HCT116 (cell line): ENCODE data around the gene CYP26B1. TPM values are rescaled to one million over a fixed set of nuclear protein-coding genes. Genes with fewer than 3 reads are reported as not detected.

Experiments
- ATAC-seq: fragments of 200-7000 bp; cut with Tn5 transposase; 2 replicates; pipeline ENCODE4 v1.9.1; 2020; ENCODE audit warnings: mild to moderate bottlenecking, moderate library complexity
- BruUV-seq: library from RNA; stranded (reverse); fragments of 400-500 nt; replicated peaks from 2 replicates; lab custom pipeline; 2021; lab: Mats Ljungman, UMichigan
- CTCF ChIA-PET: fragments of 300-600 bp; sonication (Branson Sonifier 250); formaldehyde crosslinking; loops from one replicate; lab custom pipeline; 2021; ENCODE audit warnings: antibody characterized with exemption; lab: Charles Lee
- POLR2A ChIA-PET: fragments of 300-600, 350-600 bp; sonication (Branson Sonifier 250); formaldehyde crosslinking; loops from one replicate; lab custom pipeline; 2021; ENCODE audit warnings: antibody characterized with exemption; lab: Charles Lee
- RAD21 ChIA-PET, 2 experiments: fragments of 300-600 bp; sonication (Branson Sonifier 250); formaldehyde crosslinking; loops; one replicate each; lab custom pipeline; 2023; ENCODE audit warnings: low total read pairs in 2 of 2; ENCODE audit not compliant: uncharacterized antibody in 2 of 2, unreplicated experiment in 2 of 2, low non-redundant PET in 1 of 2; lab: Charles Lee
- DNase-seq: peaks from one replicate; pipeline ENCODE4 v3.0.0-alpha.2; 2010; ENCODE audit warnings: low read depth, low spot score
- H2AFZ ChIP-seq: fragments of 200-600 bp; shearing (Covaris generic), sonication (generic); 2 replicates; pipeline ENCODE4 v1.6.1; 2017; ENCODE audit warnings: low read depth, mixed run types, mixed read lengths, antibody characterized with exemption, low read length; ENCODE audit not compliant: poor library complexity, severe bottlenecking
- H3K27ac ChIP-seq: 2 replicates; pipeline ENCODE4 v1.5.1; 2012; ENCODE audit warnings: low read depth, low read length
- H3K27me3 ChIP-seq: fragments of 200-600 bp; sonication (generic); 2 replicates; pipeline ENCODE4 v1.6.1; 2016; ENCODE audit warnings: mixed run types, low read length, mixed read lengths; ENCODE audit not compliant: insufficient read depth
- H3K36me3 ChIP-seq, 2 experiments: fragments of 200-500 bp in 1 of 2; fragments of 200-600 bp in 1 of 2; sonication (Bioruptor generic) in 1 of 2; sonication (generic) in 1 of 2; 2 replicates each; pipeline versions ENCODE4 v1.5.1 to v1.6.1; 2014 to 2016; ENCODE audit warnings: low read length in 2 of 2, inconsistent platforms in 1 of 2, mixed read lengths in 1 of 2, mixed run types in 1 of 2; ENCODE audit not compliant: insufficient read depth in 2 of 2, control insufficient read depth in 1 of 2
- H3K4me1 ChIP-seq, 2 experiments: fragments of 200-600 bp in 1 of 2; sonication (generic) in 1 of 2; 2 replicates each; pipeline versions ENCODE4 v1.5.1 to v1.6.1; 2012 to 2017; ENCODE audit warnings: low read length in 2 of 2, inconsistent platforms in 1 of 2, mild to moderate bottlenecking in 1 of 2, mixed read lengths in 1 of 2, mixed run types in 1 of 2, moderate library complexity in 1 of 2; ENCODE audit not compliant: insufficient read depth in 2 of 2, control insufficient read depth in 1 of 2
- H3K4me2 ChIP-seq: fragments of 200-600 bp; sonication (generic); 2 replicates; pipeline ENCODE4 v1.6.1; 2017; ENCODE audit warnings: mixed run types, low read length, mixed read lengths
- H3K4me3 ChIP-seq, 2 experiments: fragments of 200-600 bp in 1 of 2; sonication (generic) in 1 of 2; replicated peaks in 1 of 2; 2 replicates each; pipeline ENCODE4 v1.5.1; 2011 to 2016; ENCODE audit warnings: low read length in 2 of 2, control low read depth in 1 of 2, low read depth in 1 of 2, mild to moderate bottlenecking in 1 of 2, mixed read lengths in 1 of 2, mixed run types in 1 of 2
- H3K79me2 ChIP-seq: fragments of 200-600 bp; sonication (generic); 2 replicates; pipeline ENCODE4 v1.6.1; 2017; ENCODE audit warnings: mild to moderate bottlenecking, mixed run types, low read length, moderate library complexity, mixed read lengths; ENCODE audit not compliant: insufficient read depth
- H3K9ac ChIP-seq: fragments of 200-600 bp; sonication (generic); 2 replicates; pipeline ENCODE4 v1.6.1; 2016; ENCODE audit warnings: low read length, mixed read lengths
- H3K9me2 ChIP-seq: fragments of 200-600 bp; sonication (generic), shearing (Covaris generic); 2 replicates; pipeline ENCODE4 v1.6.1; 2017; ENCODE audit warnings: mixed run types, mild to moderate bottlenecking, moderate library complexity; ENCODE audit not compliant: insufficient read depth
- H3K9me3 ChIP-seq, 2 experiments: fragments of 200-500 bp in 1 of 2; fragments of 200-600 bp in 1 of 2; sonication (Bioruptor generic) in 1 of 2; sonication (generic) in 1 of 2; 2 replicates each; pipeline ENCODE4 v1.6.1; 2014 to 2017; ENCODE audit warnings: low read length in 2 of 2, mixed read lengths in 2 of 2, inconsistent platforms in 1 of 2, low read depth in 1 of 2, mild to moderate bottlenecking in 1 of 2, mixed run types in 1 of 2, moderate library complexity in 1 of 2; ENCODE audit not compliant: control insufficient read depth in 1 of 2, insufficient read depth in 1 of 2
- H4K20me1 ChIP-seq: fragments of 200-600 bp; sonication (generic), shearing (Covaris generic); 2 replicates; pipeline ENCODE4 v1.6.1; 2017; ENCODE audit warnings: mixed run types, mild to moderate bottlenecking, moderate library complexity; ENCODE audit not compliant: insufficient read depth
- CBX3 ChIP-seq: IDR thresholded peaks from 2 replicates; pipeline ENCODE4 v1.6.1; 2012; ENCODE audit warnings: low read depth
- CEBPB ChIP-seq: IDR thresholded peaks from 2 replicates; pipeline ENCODE4 v1.6.1; 2012; ENCODE audit warnings: low read depth
- ELF1 ChIP-seq: IDR thresholded peaks from 2 replicates; pipeline ENCODE4 v1.6.1; 2012; ENCODE audit warnings: low read depth, borderline replicate concordance
- EZH2 ChIP-seq: fragments of 200-600 bp; sonication (generic); IDR thresholded peaks from 2 replicates; pipeline ENCODE4 v1.6.1; 2017; ENCODE audit warnings: antibody characterized with exemption, mixed run types
- EZH2phosphoT487 ChIP-seq: fragments of 200-600 bp; IDR thresholded peaks from 2 replicates; pipeline ENCODE4 v1.6.1; 2018; ENCODE audit warnings: antibody characterized with exemption, borderline replicate concordance
- JUND ChIP-seq: IDR thresholded peaks from 2 replicates; pipeline ENCODE4 v1.6.1; 2012
- POLR2AphosphoS5 ChIP-seq: IDR thresholded peaks from 2 replicates; pipeline ENCODE4 v1.6.1; 2011; ENCODE audit warnings: mild to moderate bottlenecking, low read depth, low read length, moderate library complexity
- RAD21 ChIP-seq: IDR thresholded peaks from 2 replicates; pipeline ENCODE4 v1.6.1; 2012; ENCODE audit warnings: low read depth, mild to moderate bottlenecking
- REST ChIP-seq: IDR thresholded peaks from 2 replicates; pipeline ENCODE4 v1.6.1; 2012; ENCODE audit warnings: low read depth
- SIN3A ChIP-seq: IDR thresholded peaks from 2 replicates; pipeline ENCODE4 v1.6.1; 2012; ENCODE audit warnings: low read depth
- SP1 ChIP-seq: IDR thresholded peaks from 2 replicates; pipeline ENCODE4 v1.6.1; 2012; ENCODE audit warnings: low read depth
- SRF ChIP-seq: IDR thresholded peaks from 2 replicates; pipeline ENCODE4 v1.6.1; 2012; ENCODE audit warnings: low read depth
- TCF7L2 ChIP-seq: IDR thresholded peaks from 2 replicates; pipeline ENCODE4 v1.7.0; 2011; ENCODE audit warnings: borderline replicate concordance, inconsistent platforms; ENCODE audit not compliant: insufficient read depth, insufficient read length; ENCODE audit errors: extremely low read depth
- YY1 ChIP-seq: IDR thresholded peaks from 2 replicates; pipeline ENCODE4 v1.6.1; 2011; ENCODE audit warnings: low read length, low read depth, moderate library complexity, mild to moderate bottlenecking; ENCODE audit not compliant: insufficient replicate concordance; ENCODE audit errors: extremely low read depth
- ZBTB33 ChIP-seq: IDR thresholded peaks from 2 replicates; pipeline ENCODE4 v1.6.1; 2011; ENCODE audit warnings: mild to moderate bottlenecking, low read length, moderate library complexity; ENCODE audit not compliant: insufficient replicate concordance; ENCODE audit errors: extremely low read depth
- ZFX ChIP-seq: fragments of 450-650 bp; IDR thresholded peaks from 2 replicates; pipeline ENCODE4 v1.6.1; 2017
- ZNF274 ChIP-seq: fragments of 200-500 bp; sonication (Bioruptor generic); IDR thresholded peaks from 2 replicates; pipeline ENCODE4 v1.6.1; 2014; ENCODE audit warnings: mild to moderate bottlenecking, low read depth, low read length, inconsistent platforms
- intact Hi-C: fragments of 100-400 bp; cut with micrococcal nuclease; formaldehyde crosslinking; loops from 2 replicates; pipeline ENCODE4 v1.10.0; 2022
- total RNA-seq: library from RNA; stranded (reverse); gene quantifications from one replicate; pipeline ENCODE4 v1.2.1, GENCODE V29; 2021; ENCODE audit not compliant: unreplicated experiment
- TF ChIP-seq, protein P1 (sequence below): IDR thresholded peaks from 2 replicates; pipeline ENCODE4 v1.6.1; 2012
- TF ChIP-seq, protein P2 (sequence below): IDR thresholded peaks from 2 replicates; pipeline ENCODE4 v1.6.1; 2012
- TF ChIP-seq, protein P3 (sequence below), 3 experiments: fragments of 200-600 bp in 1 of 3; sonication (generic) in 1 of 3; IDR thresholded peaks in 2 of 3; conservative IDR thresholded peaks in 1 of 3; 2 replicates each; pipeline ENCODE4 v1.5.1; 2012 to 2017; ENCODE audit warnings: low read depth in 2 of 3, low read length in 2 of 3, antibody characterized with exemption in 1 of 3, borderline replicate concordance in 1 of 3, control low read depth in 1 of 3, mild to moderate bottlenecking in 1 of 3, mixed read lengths in 1 of 3, mixed run types in 1 of 3, moderate library complexity in 1 of 3; ENCODE audit not compliant: insufficient read depth in 1 of 3

Gene CYP26B1
- total RNA-seq, 1 experiment from 2014 or later: 21.1 TPM

- CTCF ChIA-PET: no interaction called here
- no peaks in the 10 kb centered on the region for H3K79me2 ChIP-seq
- no TSS peak for BruUV-seq
- no peaks in the 10 kb centered on the region for H4K20me1 ChIP-seq
- RAD21 ChIA-PET: no interaction called here
- no peak overlapping the region for H3K4me2 ChIP-seq
- no peak overlapping the region for H3K27ac ChIP-seq
- intact Hi-C loops: no loop called here
- DNase-seq: no peak
- H3K9me3 ChIP-seq: no peaks in the 10 kb centered on the region
- H3K36me3 ChIP-seq: no peaks in the 10 kb centered on the region
- ATAC-seq: no peak
- POLR2A ChIA-PET: no interaction called here
- no peak overlapping the region for H3K9ac ChIP-seq
- H3K9me2 ChIP-seq: no peaks in the 10 kb centered on the region
- peaks cover 2 to 13% of the 10 kb centered on the region in 2 experiments; a peak in 2 of 4 replicates for H3K4me1 ChIP-seq
- no peak overlapping the region for H2AFZ ChIP-seq
- no peaks in the 10 kb centered on the region for H3K27me3 ChIP-seq
- TF ChIP-seq CBX3 (no peak), EZH2phosphoT487 (no peak), POLR2AphosphoS5 (no peak), SRF (no peak), ELF1 (no peak), ZNF274 (no peak), ZFX (no peak), JUND (no peak), SP1 (no peak), SIN3A (no peak), TCF7L2 (no peak), ZBTB33 (no peak), EZH2 (no peak), RAD21 (no peak), REST (no peak), YY1 (no peak), CEBPB (no peak)
- TF ChIP-seq, protein P1, sequence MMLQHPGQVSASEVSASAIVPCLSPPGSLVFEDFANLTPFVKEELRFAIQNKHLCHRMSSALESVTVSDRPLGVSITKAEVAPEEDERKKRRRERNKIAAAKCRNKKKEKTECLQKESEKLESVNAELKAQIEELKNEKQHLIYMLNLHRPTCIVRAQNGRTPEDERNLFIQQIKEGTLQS: no peak
- TF ChIP-seq, protein P2, sequence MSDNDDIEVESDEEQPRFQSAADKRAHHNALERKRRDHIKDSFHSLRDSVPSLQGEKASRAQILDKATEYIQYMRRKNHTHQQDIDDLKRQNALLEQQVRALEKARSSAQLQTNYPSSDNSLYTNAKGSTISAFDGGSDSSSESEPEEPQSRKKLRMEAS: no peak
- TF ChIP-seq, protein P3, sequence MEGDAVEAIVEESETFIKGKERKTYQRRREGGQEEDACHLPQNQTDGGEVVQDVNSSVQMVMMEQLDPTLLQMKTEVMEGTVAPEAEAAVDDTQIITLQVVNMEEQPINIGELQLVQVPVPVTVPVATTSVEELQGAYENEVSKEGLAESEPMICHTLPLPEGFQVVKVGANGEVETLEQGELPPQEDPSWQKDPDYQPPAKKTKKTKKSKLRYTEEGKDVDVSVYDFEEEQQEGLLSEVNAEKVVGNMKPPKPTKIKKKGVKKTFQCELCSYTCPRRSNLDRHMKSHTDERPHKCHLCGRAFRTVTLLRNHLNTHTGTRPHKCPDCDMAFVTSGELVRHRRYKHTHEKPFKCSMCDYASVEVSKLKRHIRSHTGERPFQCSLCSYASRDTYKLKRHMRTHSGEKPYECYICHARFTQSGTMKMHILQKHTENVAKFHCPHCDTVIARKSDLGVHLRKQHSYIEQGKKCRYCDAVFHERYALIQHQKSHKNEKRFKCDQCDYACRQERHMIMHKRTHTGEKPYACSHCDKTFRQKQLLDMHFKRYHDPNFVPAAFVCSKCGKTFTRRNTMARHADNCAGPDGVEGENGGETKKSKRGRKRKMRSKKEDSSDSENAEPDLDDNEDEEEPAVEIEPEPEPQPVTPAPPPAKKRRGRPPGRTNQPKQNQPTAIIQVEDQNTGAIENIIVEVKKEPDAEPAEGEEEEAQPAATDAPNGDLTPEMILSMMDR (IDR thresholded peaks at IDR 0.05 in 2 of 3, conservative IDR thresholded peaks at IDR 0.05 in 1 of 3; ENCODE audit: borderline replicate concordance in 1 of 3, insufficient read depth in 1 of 3, low read depth in 2 of 3, low read length in 2 of 3): no peak
- TF ChIP-seq, all 23 proteins: peak for 0
- no peak overlapping the region for H3K4me3 ChIP-seq
These were observed 37.5 kb upstream of the CYP26B1 start for GRCh38 chr2:72185206-72185605.
